Esophagus muscularis mucosa (tissue), 3 donors: ENCODE data around the gene ELF2.

Source experiments
- POLR2AphosphoS5 ChIP-seq, 2 donors: sonication (generic); formaldehyde crosslinking; IDR thresholded peaks; one replicate each; pipeline ENCODE4 v1.6.1; 2017; ENCODE audit warnings: antibody characterized with exemption in 2 of 2
- TF ChIP-seq, protein P1 (sequence below), 3 experiments: fragments of 200-600 bp in 2 of 3; fragments of 450-650 bp in 1 of 3; sonication (generic) in 2 of 3; IDR thresholded peaks; one replicate each; pipeline ENCODE4 v1.5.1; 2017 to 2019; ENCODE audit warnings: antibody characterized with exemption in 3 of 3, mild to moderate bottlenecking in 2 of 3, moderate library complexity in 1 of 3

DNA sequence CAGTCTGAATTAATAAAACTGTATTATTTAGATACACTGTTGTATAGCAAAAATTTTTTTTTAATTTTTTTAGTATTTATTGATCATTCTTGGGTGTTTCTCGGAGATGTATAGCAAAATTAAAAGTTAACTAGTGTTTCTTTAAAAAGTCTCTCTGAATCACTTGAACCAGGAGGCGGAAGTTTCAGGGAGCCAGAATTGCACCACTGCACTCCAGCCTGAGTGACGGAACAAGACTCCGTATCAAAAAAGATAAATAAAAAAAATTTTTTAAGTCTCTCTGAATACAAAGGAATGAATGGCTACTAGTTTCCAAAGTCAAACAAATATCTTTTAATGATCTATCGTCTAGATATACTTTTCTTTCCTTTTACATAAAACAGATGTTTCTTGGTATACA is 64.4 kb downstream of the ELF2 start:
- TF ChIP-seq, protein P1, sequence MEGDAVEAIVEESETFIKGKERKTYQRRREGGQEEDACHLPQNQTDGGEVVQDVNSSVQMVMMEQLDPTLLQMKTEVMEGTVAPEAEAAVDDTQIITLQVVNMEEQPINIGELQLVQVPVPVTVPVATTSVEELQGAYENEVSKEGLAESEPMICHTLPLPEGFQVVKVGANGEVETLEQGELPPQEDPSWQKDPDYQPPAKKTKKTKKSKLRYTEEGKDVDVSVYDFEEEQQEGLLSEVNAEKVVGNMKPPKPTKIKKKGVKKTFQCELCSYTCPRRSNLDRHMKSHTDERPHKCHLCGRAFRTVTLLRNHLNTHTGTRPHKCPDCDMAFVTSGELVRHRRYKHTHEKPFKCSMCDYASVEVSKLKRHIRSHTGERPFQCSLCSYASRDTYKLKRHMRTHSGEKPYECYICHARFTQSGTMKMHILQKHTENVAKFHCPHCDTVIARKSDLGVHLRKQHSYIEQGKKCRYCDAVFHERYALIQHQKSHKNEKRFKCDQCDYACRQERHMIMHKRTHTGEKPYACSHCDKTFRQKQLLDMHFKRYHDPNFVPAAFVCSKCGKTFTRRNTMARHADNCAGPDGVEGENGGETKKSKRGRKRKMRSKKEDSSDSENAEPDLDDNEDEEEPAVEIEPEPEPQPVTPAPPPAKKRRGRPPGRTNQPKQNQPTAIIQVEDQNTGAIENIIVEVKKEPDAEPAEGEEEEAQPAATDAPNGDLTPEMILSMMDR (IDR thresholded peaks at IDR 0.05), result no peak
- no peak for TF ChIP-seq POLR2AphosphoS5 (IDR thresholded peaks at IDR 0.05)
